ENCODE results near the gene CACNA1D.

- TF ChIP-seq GATA2 (IDR thresholded peaks at IDR 0.05; ENCODE audit: low read depth, low read length) = no peak
- no peak for TF ChIP-seq GATA3 (IDR thresholded peaks at IDR 0.05; ENCODE audit: low read depth, low read length)
Measured at GRCh38 chr3:53518495-53518981, 24.1 kb downstream of the CACNA1D start.

Data from SH-SY5Y (cell line).